Tibial nerve (tissue), 4 donors: ENCODE measurements around the gene FAXC.

Source experiments
- EP300 ChIP-seq, 2 donors: sonication (generic); formaldehyde crosslinking; IDR thresholded peaks; one replicate each; pipeline ENCODE4 v1.6.1; 2017; ENCODE audit warnings: antibody characterized with exemption in 2 of 2, mild to moderate bottlenecking in 1 of 2
- TF ChIP-seq, protein P1 (sequence below), 5 experiments: fragments of 200-600 bp in 3 of 5; fragments of 450-650 bp in 2 of 5; sonication (generic) in 3 of 5; IDR thresholded peaks; one replicate each; pipeline ENCODE4 v1.5.1; 2016 to 2019; ENCODE audit warnings: antibody characterized with exemption in 5 of 5, mild to moderate bottlenecking in 3 of 5, moderate library complexity in 2 of 5

DNA sequence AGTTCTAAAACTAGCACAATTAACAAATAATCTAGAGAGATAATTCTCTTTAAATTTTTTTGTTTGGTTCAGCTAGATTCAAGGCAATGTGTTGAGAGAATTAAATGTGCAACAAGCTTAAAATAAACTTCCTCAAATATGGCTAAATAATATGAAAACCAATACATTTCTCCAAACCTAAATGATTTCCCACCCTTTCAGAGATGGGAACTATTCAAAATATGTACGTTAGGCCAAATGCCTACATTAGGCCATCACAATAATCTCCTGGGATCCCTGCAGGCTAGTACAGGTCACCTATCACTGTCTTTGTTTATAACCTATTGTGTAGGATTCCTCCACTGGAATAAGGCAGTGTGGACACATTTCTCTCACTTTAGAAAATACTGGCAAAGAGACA is 1.7 kb downstream of the FAXC start:
- no peak for TF ChIP-seq EP300 (IDR thresholded peaks at IDR 0.05)
- TF ChIP-seq, protein P1, sequence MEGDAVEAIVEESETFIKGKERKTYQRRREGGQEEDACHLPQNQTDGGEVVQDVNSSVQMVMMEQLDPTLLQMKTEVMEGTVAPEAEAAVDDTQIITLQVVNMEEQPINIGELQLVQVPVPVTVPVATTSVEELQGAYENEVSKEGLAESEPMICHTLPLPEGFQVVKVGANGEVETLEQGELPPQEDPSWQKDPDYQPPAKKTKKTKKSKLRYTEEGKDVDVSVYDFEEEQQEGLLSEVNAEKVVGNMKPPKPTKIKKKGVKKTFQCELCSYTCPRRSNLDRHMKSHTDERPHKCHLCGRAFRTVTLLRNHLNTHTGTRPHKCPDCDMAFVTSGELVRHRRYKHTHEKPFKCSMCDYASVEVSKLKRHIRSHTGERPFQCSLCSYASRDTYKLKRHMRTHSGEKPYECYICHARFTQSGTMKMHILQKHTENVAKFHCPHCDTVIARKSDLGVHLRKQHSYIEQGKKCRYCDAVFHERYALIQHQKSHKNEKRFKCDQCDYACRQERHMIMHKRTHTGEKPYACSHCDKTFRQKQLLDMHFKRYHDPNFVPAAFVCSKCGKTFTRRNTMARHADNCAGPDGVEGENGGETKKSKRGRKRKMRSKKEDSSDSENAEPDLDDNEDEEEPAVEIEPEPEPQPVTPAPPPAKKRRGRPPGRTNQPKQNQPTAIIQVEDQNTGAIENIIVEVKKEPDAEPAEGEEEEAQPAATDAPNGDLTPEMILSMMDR (IDR thresholded peaks at IDR 0.05), result no peak
